ENCODE data around the gene PRKAA2.

PRKAA2 gene

GRCh38 chr1:56627636-56628039 lies 17.5 kb upstream of the PRKAA2 start:
- H3K4me2 ChIP-seq (ENCODE audit: low read length), result no peak overlapping the region

GRCh38 chr1:56630786-56631185 lies 14.3 kb upstream of the PRKAA2 start:
- H3K27ac ChIP-seq (ENCODE audit: low read depth, low read length, poor library complexity, severe bottlenecking), result no peak overlapping the region
- no peaks in the 10 kb centered on the region for H3K9me3 ChIP-seq (ENCODE audit: low read length)
- H2AFZ ChIP-seq (ENCODE audit: low read length), result no peak overlapping the region
- no peaks in the 10 kb centered on the region for H3K9me2 ChIP-seq (ENCODE audit: low read depth, low read length)
- no peak for TF ChIP-seq EZH2 (IDR thresholded peaks at IDR 0.05; ENCODE audit: borderline replicate concordance, low read length)
- TF ChIP-seq CTCF (IDR thresholded peaks at IDR 0.05; ENCODE audit: low read length), result no peak
- no peak overlapping the region for H3K4me3 ChIP-seq (ENCODE audit: low read depth, low read length, poor library complexity, severe bottlenecking)
- no peaks in the 10 kb centered on the region for H3K4me1 ChIP-seq (ENCODE audit: insufficient read depth, low read length, severe bottlenecking)
- H3K36me3 ChIP-seq (ENCODE audit: insufficient read depth, low read length), result no peaks in the 10 kb centered on the region
- H3K79me2 ChIP-seq (ENCODE audit: insufficient read depth, low read length), result no peaks in the 10 kb centered on the region
- H3K4me2 ChIP-seq (ENCODE audit: low read length), result no peak overlapping the region
- no peaks in the 10 kb centered on the region for H3K27me3 ChIP-seq (ENCODE audit: insufficient read depth, low read length)
- H3F3A ChIP-seq (ENCODE audit: insufficient read depth, low read length), result no peaks in the 10 kb centered on the region
- H3K9ac ChIP-seq (ENCODE audit: low read length), result no peak overlapping the region
- no peaks in the 10 kb centered on the region for H4K20me1 ChIP-seq (ENCODE audit: insufficient read depth, low read length)

More at GRCh38 chr1:56627636-56628039, 17.5 kb upstream of the PRKAA2 start:
- Histone ChIP-seq H4K20me1 (ENCODE audit: insufficient read depth, low read length) (no peaks in the 10 kb centered on the region), H3K9me3 (ENCODE audit: low read length) (no peaks in the 10 kb centered on the region), H3K4me1 (ENCODE audit: insufficient read depth, low read length, severe bottlenecking) (no peaks in the 10 kb centered on the region), H3K79me2 (ENCODE audit: insufficient read depth, low read length) (no peaks in the 10 kb centered on the region), H3K36me3 (ENCODE audit: insufficient read depth, low read length) (no peaks in the 10 kb centered on the region), H3K27me3 (ENCODE audit: insufficient read depth, low read length) (no peaks in the 10 kb centered on the region), H3F3A (ENCODE audit: insufficient read depth, low read length) (no peaks in the 10 kb centered on the region), H2AFZ (ENCODE audit: low read length) (no peak overlapping the region), H3K9me2 (ENCODE audit: low read depth, low read length) (no peaks in the 10 kb centered on the region), H3K27ac (ENCODE audit: low read depth, low read length, poor library complexity, severe bottlenecking) (no peak overlapping the region), H3K9ac (ENCODE audit: low read length) (no peak overlapping the region), H3K4me3 (ENCODE audit: low read depth, low read length, poor library complexity, severe bottlenecking) (no peak overlapping the region)
- no peak for TF ChIP-seq CTCF (IDR thresholded peaks at IDR 0.05; ENCODE audit: low read length)
- no peak for TF ChIP-seq EZH2 (IDR thresholded peaks at IDR 0.05; ENCODE audit: borderline replicate concordance, low read length)

- Histone ChIP-seq H3K36me3 (ENCODE audit: insufficient read depth, low read length) (no peaks in the 10 kb centered on the region), H3K4me1 (ENCODE audit: insufficient read depth, low read length, severe bottlenecking) (no peaks in the 10 kb centered on the region), H2AFZ (ENCODE audit: low read length) (no peak overlapping the region), H3K4me3 (ENCODE audit: low read depth, low read length, poor library complexity, severe bottlenecking) (no peak overlapping the region), H3K9ac (ENCODE audit: low read length) (no peak overlapping the region), H3K27ac (ENCODE audit: low read depth, low read length, poor library complexity, severe bottlenecking) (no peak overlapping the region), H3K79me2 (ENCODE audit: insufficient read depth, low read length) (no peaks in the 10 kb centered on the region), H3K27me3 (ENCODE audit: insufficient read depth, low read length) (no peaks in the 10 kb centered on the region), H3F3A (ENCODE audit: insufficient read depth, low read length) (no peaks in the 10 kb centered on the region), H3K9me3 (ENCODE audit: low read length) (no peaks in the 10 kb centered on the region), H3K9me2 (ENCODE audit: low read depth, low read length) (no peaks in the 10 kb centered on the region), H3K4me2 (ENCODE audit: low read length) (no peak overlapping the region), H4K20me1 (ENCODE audit: insufficient read depth, low read length) (no peaks in the 10 kb centered on the region)
- no peak for TF ChIP-seq EZH2 (IDR thresholded peaks at IDR 0.05; ENCODE audit: borderline replicate concordance, low read length)
- no peak for TF ChIP-seq CTCF (IDR thresholded peaks at IDR 0.05; ENCODE audit: low read length)
These were observed 13.2 kb upstream of the PRKAA2 start for GRCh38 chr1:56631901-56632300.
